Thyroid gland (tissue), 4 donors: ENCODE results near the gene OR4C45. TPM values are rescaled to one million over a fixed set of nuclear protein-coding genes. Genes with fewer than 3 reads are reported as not detected.
"Not testable (repeated sequence)": the region's sequence is repeated elsewhere in the genome, so short reads cannot be mapped to it uniquely, and the experiment has no call there.

Source experiments
- DNase-seq, 2 donors: peaks; one replicate each; pipeline ENCODE4 v3.0.0-alpha.2; 2019
- H3K27ac ChIP-seq, 3 donors: fragments of 200-600 bp; sonication (generic); 1 replicate in 2 of 3; 2 replicates in 1 of 3; pipeline ENCODE4 v1.5.1; 2016 to 2019; ENCODE audit warnings: mild to moderate bottlenecking in 1 of 3, moderate library complexity in 1 of 3
- H3K27me3 ChIP-seq: fragments of 200-600 bp; sonication (generic); one replicate; pipeline ENCODE4 v1.5.1; 2019
- H3K36me3 ChIP-seq, 2 donors: fragments of 200-600 bp; sonication (generic); one replicate each; pipeline ENCODE4 v1.5.1; 2016 to 2019
- H3K4me1 ChIP-seq, 2 donors: fragments of 200-600 bp; sonication (generic); one replicate each; pipeline ENCODE4 v1.5.1; 2017 to 2019
- H3K4me3 ChIP-seq, 3 donors: fragments of 200-600 bp; sonication (generic); replicated peaks in 1 of 3; 1 replicate in 2 of 3; 2 replicates in 1 of 3; pipeline ENCODE4 v1.5.1; 2016; ENCODE audit warnings: mild to moderate bottlenecking in 1 of 3
- H3K9me3 ChIP-seq: fragments of 200-600 bp; sonication (generic); one replicate; pipeline ENCODE4 v1.5.1; 2017
- CTCF ChIP-seq, 6 experiments: fragments of 200-600 bp in 3 of 6; fragments of 450-650 bp in 3 of 6; sonication (generic) in 3 of 6; IDR thresholded peaks; one replicate each; pipeline ENCODE4 v1.5.1; 2016 to 2019; ENCODE audit warnings: antibody characterized with exemption in 6 of 6, mild to moderate bottlenecking in 2 of 6, inconsistent platforms in 1 of 6, moderate library complexity in 1 of 6
- POLR2A ChIP-seq, 2 donors: fragments of 450-650 bp; IDR thresholded peaks; one replicate each; pipeline ENCODE4 v1.6.1; 2017; ENCODE audit warnings: antibody characterized with exemption in 2 of 2, mild to moderate bottlenecking in 2 of 2, moderate library complexity in 1 of 2
- WGBS, 2 donors: methylation state at CpG; one replicate each; pipeline ENCODE4 v1.1.5; 2017; 5-methylcytosine and 5-hydroxymethylcytosine counted together
- intact Hi-C: fragments of 100-400 bp; cut with DNase I; formaldehyde crosslinking; loops from one replicate; pipeline ENCODE4 v1.15.1; 2023
- total RNA-seq, 4 donors: library from RNA; depleted of rRNA; stranded (reverse); fragments of >200 nt; gene quantifications; one replicate each; pipeline ENCODE4 v1.2.3, GENCODE V29; 2016

OR4C45 gene
- total RNA-seq, 4 donors from 2014 or later, result not detected

GRCh38 chr11:50073113-50074105, 40.7 kb downstream of the OR4C45 start:
- Histone ChIP-seq H3K4me1 (no peaks in the 10 kb centered on the region), H3K36me3 (no peaks in the 10 kb centered on the region), H3K4me3 (no peak overlapping the region), H3K27ac (no peak overlapping the region), H3K27me3 (no peaks in the 10 kb centered on the region), H3K9me3 (no peaks in the 10 kb centered on the region)
- TF ChIP-seq CTCF (IDR thresholded peaks at IDR 0.05), result no peak
- intact Hi-C loops, result no loop called here
- DNase-seq, result no peak
- WGBS, 2 donors, result 81 to 86% methylated on average over 9 to 10 of the region's 10 CpGs

- intact Hi-C loops, result no loop called here
- no peaks in the 10 kb centered on the region for H3K27me3 ChIP-seq
- H3K36me3 ChIP-seq, result no peaks in the 10 kb centered on the region
- H3K27ac ChIP-seq, result no peak overlapping the region
- H3K9me3 ChIP-seq, result no peaks in the 10 kb centered on the region
- no peak for DNase-seq
- TF ChIP-seq CTCF (IDR thresholded peaks at IDR 0.05) (no peak), POLR2A (IDR thresholded peaks at IDR 0.05) (no peak)
- WGBS, 2 donors, result 84 to 85% methylated on average over 6 of the region's 6 CpGs
- H3K4me3 ChIP-seq, result no peak overlapping the region
- no peaks in the 10 kb centered on the region for H3K4me1 ChIP-seq
Measured at GRCh38 chr11:50074161-50074560, 41.5 kb downstream of the OR4C45 start.

GRCh38 chr11:50075856-50076255, 43.2 kb downstream of the OR4C45 start:
- intact Hi-C loops, result no loop called here
- no peaks in the 10 kb centered on the region for H3K36me3 ChIP-seq
- H3K27me3 ChIP-seq, result no peaks in the 10 kb centered on the region
- no peaks in the 10 kb centered on the region for H3K4me1 ChIP-seq
- TF ChIP-seq POLR2A (IDR thresholded peaks at IDR 0.05), result no peak
- no peak for TF ChIP-seq CTCF (IDR thresholded peaks at IDR 0.05)
- WGBS, 2 donors, result 54 to 70% methylated on average over 4 of the region's 4 CpGs
- no peak overlapping the region for H3K4me3 ChIP-seq
- no peaks in the 10 kb centered on the region for H3K9me3 ChIP-seq
- DNase-seq, result no peak
- no peak overlapping the region for H3K27ac ChIP-seq

GRCh38 chr11:50077526-50077925, 44.9 kb downstream of the OR4C45 start:
- Histone ChIP-seq H3K4me1 (no peaks in the 10 kb centered on the region), H3K9me3 (no peaks in the 10 kb centered on the region), H3K36me3 (no peaks in the 10 kb centered on the region), H3K27me3 (no peaks in the 10 kb centered on the region), H3K4me3 (no peak overlapping the region), H3K27ac (no peak overlapping the region)
- intact Hi-C loops, result no loop called here
- TF ChIP-seq POLR2A (IDR thresholded peaks at IDR 0.05), result no peak
- no peak for TF ChIP-seq CTCF (IDR thresholded peaks at IDR 0.05)
- 58 to 83% methylated on average over 3 to 5 of the region's 5 CpGs for WGBS, 2 donors
- no peak for DNase-seq

- Histone ChIP-seq H3K4me3 (no peak overlapping the region), H3K27me3 (no peaks in the 10 kb centered on the region), H3K9me3 (no peaks in the 10 kb centered on the region), H3K4me1 (no peaks in the 10 kb centered on the region), H3K36me3 (no peaks in the 10 kb centered on the region), H3K27ac (no peak overlapping the region)
- 50 to 86% methylated on average over 1 of the region's 1 CpG for WGBS, 2 donors
- TF ChIP-seq POLR2A (IDR thresholded peaks at IDR 0.05) (no peak), CTCF (IDR thresholded peaks at IDR 0.05) (no peak)
- no peak for DNase-seq
- intact Hi-C loops, result no loop called here
Measured at GRCh38 chr11:50078001-50078400, 45.3 kb downstream of the OR4C45 start.

- H3K4me3 ChIP-seq, DNase-seq, H3K36me3 ChIP-seq: not testable (repeated sequence)
Measured at GRCh38 chr11:50078946-50079345, 46.3 kb downstream of the OR4C45 start.

More at GRCh38 chr11:50078946-50079345, 46.3 kb downstream of the OR4C45 start:
- H3K4me1 ChIP-seq, H3K9me3 ChIP-seq, H3K27me3 ChIP-seq, intact Hi-C loops, H3K27ac ChIP-seq: not testable (repeated sequence)
